GM12864 (cell line): ENCODE results near the gene ARL4C.
A peak's percentile ranks its signal among the peaks of the same experiment; 100 is the strongest.

ENCODE experiments used
- DNase-seq: peaks from one replicate; pipeline ENCODE4 v3.0.0-alpha.2; 2011; ENCODE audit warnings: low read depth
- H3K4me3 ChIP-seq: 2 replicates; pipeline ENCODE4 v1.5.1; 2011; ENCODE audit warnings: mild to moderate bottlenecking, low read depth, low read length, control low read depth
- CTCF ChIP-seq: IDR thresholded peaks from 2 replicates; pipeline ENCODE4 v1.5.1; 2011; ENCODE audit warnings: low read depth, mild to moderate bottlenecking, moderate library complexity, low read length, control low read depth, inconsistent platforms; ENCODE audit errors: missing control alignments

ARL4C gene

GRCh38 chr2:234496835-234497593, at the start of gene ARL4C:
Gene ARL4C, minus strand, starts transcription at chr2:234497081. Its CDS starts 495 bp downstream, at chr2:234496586.
- peak within 1 kb of the TSS; percentile 79 for H3K4me3 ChIP-seq
- no peak for TF ChIP-seq CTCF
- no peak for DNase-seq

GRCh38 chr2:234544659-234545611, 48.1 kb upstream of the ARL4C start:
- TF ChIP-seq CTCF, result peak; percentile 91
- H3K4me3 ChIP-seq, result no peak overlapping the region
- peak; percentile 7 for DNase-seq

GRCh38 chr2:234542742-234543141, 45.9 kb upstream of the ARL4C start:
- DNase-seq, result no peak
- TF ChIP-seq CTCF, result no peak

GRCh38 chr2:234537929-234538328, 41.0 kb upstream of the ARL4C start:
- DNase-seq, result no peak
- H3K4me3 ChIP-seq, result no peak overlapping the region
- TF ChIP-seq CTCF, result no peak

More at GRCh38 chr2:234542742-234543141, 45.9 kb upstream of the ARL4C start:
- no peak overlapping the region for H3K4me3 ChIP-seq

- no peak overlapping the region for H3K4me3 ChIP-seq
- no peak for TF ChIP-seq CTCF
- no peak for DNase-seq
Observed at GRCh38 chr2:234536178-234536965, 39.5 kb upstream of the ARL4C start.

- TF ChIP-seq CTCF, result no peak
- no peak overlapping the region for H3K4me3 ChIP-seq
- DNase-seq, result no peak
Observed at GRCh38 chr2:234535464-234535863, 38.6 kb upstream of the ARL4C start.
